ENCODE data around the gene FARSA.

The FARSA gene

GRCh38 chr19:12875086-12875485 lies 58.4 kb downstream of the FARSA start (continued):
- TF ChIP-seq POU6F1 (CRISPR knock-in tag; IDR thresholded peaks at IDR 0.05; ENCODE audit: borderline replicate concordance, low read depth) (no peak), ZC3H10 (CRISPR knock-in tag; IDR thresholded peaks at IDR 0.05) (no peak), ZNF565 (CRISPR knock-in tag; conservative IDR thresholded peaks at IDR 0.05; ENCODE audit: low read depth) (no peak)

- no peak for TF ChIP-seq BACH2 (CRISPR knock-in tag; IDR thresholded peaks at IDR 0.05; ENCODE audit: borderline replicate concordance)
- no peak for TF ChIP-seq TCF4 (CRISPR knock-in tag; IDR thresholded peaks at IDR 0.05; ENCODE audit: borderline replicate concordance)
- TF ChIP-seq OSR1 (CRISPR knock-in tag; IDR thresholded peaks at IDR 0.05): no peak
- TF ChIP-seq ZNF8 (CRISPR knock-in tag; IDR thresholded peaks at IDR 0.05): no peak
- no peak for TF ChIP-seq ESRRG (CRISPR knock-in tag; IDR thresholded peaks at IDR 0.05)
- no peak for TF ChIP-seq ZNF565 (CRISPR knock-in tag; conservative IDR thresholded peaks at IDR 0.05; ENCODE audit: low read depth)
- no peak for ATAC-seq
Observed at GRCh38 chr19:12873891-12874745, 59.4 kb downstream of the FARSA start.

GRCh38 chr19:12872941-12873890 lies 60.3 kb downstream of the FARSA start:
- TF ChIP-seq CSRNP3 (CRISPR knock-in tag; IDR thresholded peaks at IDR 0.05) (no peak), TCF4 (CRISPR knock-in tag; IDR thresholded peaks at IDR 0.05; ENCODE audit: borderline replicate concordance) (no peak), SNAI2 (CRISPR knock-in tag; IDR thresholded peaks at IDR 0.05) (no peak), ZC3H10 (CRISPR knock-in tag; IDR thresholded peaks at IDR 0.05) (no peak), RARB (CRISPR knock-in tag; IDR thresholded peaks at IDR 0.05) (no peak), OSR1 (CRISPR knock-in tag; IDR thresholded peaks at IDR 0.05) (no peak), POU6F1 (CRISPR knock-in tag; IDR thresholded peaks at IDR 0.05; ENCODE audit: borderline replicate concordance, low read depth) (no peak), ZNF565 (CRISPR knock-in tag; conservative IDR thresholded peaks at IDR 0.05; ENCODE audit: low read depth) (no peak), BACH2 (CRISPR knock-in tag; IDR thresholded peaks at IDR 0.05; ENCODE audit: borderline replicate concordance) (no peak), ZNF70 (CRISPR knock-in tag; IDR thresholded peaks at IDR 0.05) (no peak), TSHZ2 (CRISPR knock-in tag; IDR thresholded peaks at IDR 0.05) (no peak)
- ATAC-seq: peak; percentile 37

Data from SK-N-SH treated with all-trans-retinoic acid at 6 μM for 48 hours (cell line).